Raji (cell line): ENCODE measurements around the gene COL13A1.

Experiments
- POLR2A ChIP-seq: IDR thresholded peaks from 2 replicates; pipeline ENCODE4 v1.6.1; 2011; ENCODE audit warnings: low read depth, low read length, control low read depth; ENCODE audit not compliant: insufficient read depth

The COL13A1 gene

DNA sequence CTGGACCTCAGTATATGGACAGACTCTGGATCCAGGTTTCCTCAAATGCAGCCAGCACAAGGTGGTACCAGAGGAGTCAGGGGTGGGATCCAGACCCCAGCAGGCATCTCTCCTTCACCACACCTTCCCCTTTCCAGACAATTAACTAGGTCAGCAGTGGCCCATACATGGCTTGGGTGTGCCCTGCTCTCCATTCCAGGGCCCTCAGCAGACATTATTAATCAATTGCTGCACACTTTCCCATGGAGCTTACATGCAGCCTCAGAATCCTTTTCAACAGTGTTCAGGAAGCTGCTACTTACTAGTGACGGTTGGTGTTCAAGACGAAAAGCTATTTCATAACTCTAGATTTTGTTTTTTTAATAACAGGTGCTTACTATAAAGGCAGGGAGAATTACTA is 6.0 kb downstream of the COL13A1 start:
- no peak for TF ChIP-seq POLR2A

DNA sequence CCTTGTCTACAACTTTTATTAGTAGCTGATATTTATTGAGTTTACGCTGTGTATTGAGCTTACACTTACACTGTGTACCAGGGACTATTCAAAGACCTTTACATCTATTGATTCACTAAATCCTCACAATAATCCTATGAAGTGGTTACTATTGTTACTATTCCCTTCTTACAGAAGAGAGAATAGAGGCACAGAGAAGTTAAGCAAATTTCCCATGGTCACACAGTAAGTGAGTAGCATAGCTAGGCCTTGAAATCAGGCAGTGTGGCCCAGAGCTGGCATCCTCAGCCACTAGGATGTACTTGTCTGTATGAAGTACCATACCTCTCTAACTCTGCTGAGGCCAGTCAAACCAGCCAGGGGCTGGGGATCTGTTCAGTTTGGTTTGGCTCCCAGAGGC is 7.6 kb downstream of the COL13A1 start:
- TF ChIP-seq POLR2A, result no peak

DNA sequence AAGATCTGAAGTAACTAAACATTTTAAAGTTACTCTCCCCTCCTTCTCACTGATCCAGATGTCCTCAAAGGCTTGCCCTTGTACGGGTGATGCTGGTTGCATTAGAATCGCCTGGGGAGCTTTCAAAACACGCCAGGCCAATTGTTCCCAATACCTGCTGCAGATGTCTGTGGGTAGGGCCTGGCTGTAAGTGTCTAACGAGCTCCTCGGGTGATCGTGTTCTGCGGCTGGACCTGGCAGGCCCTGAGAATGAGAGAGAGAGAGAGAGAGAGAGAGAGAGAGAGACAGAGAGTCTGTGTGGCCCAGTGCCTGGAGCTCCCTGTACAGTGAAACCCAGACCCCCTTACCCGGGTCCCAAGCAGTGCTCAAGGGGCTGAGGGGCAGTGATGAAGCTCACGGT is 8.4 kb downstream of the COL13A1 start:
- TF ChIP-seq POLR2A, result no peak

DNA sequence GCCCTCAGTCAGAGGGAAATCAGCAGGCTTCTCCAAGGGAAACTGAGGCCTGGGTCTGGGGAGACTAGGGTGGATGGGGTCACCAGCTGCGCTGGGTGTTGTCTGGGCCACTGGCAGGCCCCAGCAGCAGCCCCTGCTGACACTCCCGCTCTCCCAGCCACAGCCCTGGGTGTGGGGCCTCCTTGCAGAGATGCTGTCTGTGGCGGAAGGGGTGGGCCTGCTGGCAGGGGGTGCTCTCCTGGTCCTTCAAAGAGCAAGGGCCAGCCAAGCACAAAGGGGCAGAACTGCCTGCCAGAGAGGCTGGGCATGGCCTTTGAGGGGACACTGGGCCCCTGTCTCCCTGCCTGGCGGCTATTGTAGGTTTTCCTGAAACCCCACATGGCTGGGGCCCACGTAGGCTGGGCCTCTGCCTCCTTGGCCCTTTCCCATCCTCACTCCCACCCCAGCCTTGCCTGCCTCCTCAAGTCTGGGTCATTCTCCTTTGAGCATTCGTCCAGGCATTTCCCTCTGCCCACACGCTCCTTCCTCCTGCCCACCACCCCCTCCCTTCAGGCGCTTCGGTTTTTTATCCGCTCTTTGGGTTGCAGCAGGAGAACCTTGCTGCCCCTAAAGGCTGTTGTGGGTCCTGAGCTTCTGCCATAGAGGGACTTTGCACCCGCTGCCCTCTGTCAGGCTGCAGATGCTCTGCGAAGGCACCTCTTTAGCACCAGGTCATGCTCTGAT is 9.1 kb downstream of the COL13A1 start:
- TF ChIP-seq POLR2A, result no peak

DNA sequence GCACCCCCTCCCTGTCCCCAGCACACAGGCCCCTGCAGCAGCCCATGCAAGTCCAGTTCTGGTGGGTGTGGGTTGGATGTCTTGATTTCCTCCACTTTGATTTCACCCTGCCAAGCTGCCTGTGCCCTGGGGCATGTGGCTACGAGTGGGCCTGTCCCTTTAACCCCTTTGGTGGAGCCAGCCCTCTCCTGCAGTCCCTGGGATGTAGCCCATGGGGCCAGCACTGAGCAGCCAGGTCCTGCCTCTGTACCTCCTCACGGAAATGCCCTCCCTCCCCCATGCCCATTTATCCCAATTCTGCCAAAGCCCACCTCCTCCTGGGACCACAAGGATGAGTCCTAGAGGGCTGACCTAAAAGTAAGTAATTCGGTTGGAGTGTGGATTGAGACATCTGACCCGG is 11.9 kb downstream of the COL13A1 start:
- no peak for TF ChIP-seq POLR2A

DNA sequence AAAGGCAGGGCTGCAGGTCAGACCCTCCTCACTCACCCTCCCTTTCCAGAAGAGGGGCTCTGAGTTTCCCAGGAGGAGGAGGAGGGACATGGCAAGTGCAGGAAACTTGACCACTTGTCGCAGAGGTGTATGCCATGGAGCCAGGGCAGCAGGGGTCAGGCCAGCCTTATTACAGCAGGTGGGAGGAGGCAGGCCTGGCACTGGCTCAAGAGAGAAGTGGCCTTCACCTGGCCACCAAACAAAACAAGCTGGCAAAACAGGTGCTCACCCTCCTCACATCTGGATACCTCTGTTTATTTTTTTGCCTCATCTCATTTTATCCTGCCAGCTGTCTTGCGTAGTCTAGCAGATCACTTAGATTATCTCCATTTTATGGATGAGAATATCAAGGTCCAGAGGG is 12.5 kb downstream of the COL13A1 start:
- TF ChIP-seq POLR2A, result no peak

DNA sequence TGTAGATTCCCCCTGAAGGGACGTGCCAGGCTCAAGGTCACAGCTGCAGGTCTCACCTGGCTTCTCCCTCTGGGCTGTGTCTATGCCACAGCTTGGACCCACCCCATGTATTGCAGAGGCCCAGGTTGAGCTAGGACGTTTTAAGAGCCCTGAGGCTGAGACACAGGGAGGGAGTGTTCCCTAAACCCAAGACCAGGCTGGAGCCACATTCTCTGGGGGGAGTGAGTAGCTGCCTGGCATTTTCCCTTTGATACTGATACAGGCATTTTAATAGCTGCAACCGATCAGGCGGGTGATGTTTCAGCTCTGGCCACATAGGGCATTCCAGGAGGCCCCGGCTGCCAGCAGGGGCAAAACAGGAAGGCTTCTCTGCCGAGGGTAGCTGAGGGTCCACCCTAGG is 13.4 kb downstream of the COL13A1 start:
- TF ChIP-seq POLR2A, result no peak

DNA sequence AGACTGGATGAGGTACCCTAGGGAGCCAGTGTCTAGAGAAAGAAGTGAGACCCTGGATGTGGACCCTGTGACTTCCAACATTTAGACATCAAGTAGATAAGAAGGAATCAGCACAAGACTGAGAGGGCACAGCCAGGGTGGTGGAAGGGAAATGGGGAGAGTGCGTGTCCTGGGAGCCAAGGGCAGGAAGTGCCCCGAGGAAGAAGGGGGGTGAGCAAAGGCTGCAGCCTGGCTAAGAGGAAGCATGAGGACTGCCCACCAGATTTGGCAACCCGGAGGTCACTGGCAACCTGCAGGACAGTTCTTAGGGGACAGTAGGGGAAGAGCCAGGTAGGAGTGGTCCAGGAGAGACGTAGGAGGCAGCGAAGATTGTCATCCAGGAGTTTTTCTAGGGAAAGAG is 14.8 kb downstream of the COL13A1 start:
- TF ChIP-seq POLR2A, result no peak

DNA sequence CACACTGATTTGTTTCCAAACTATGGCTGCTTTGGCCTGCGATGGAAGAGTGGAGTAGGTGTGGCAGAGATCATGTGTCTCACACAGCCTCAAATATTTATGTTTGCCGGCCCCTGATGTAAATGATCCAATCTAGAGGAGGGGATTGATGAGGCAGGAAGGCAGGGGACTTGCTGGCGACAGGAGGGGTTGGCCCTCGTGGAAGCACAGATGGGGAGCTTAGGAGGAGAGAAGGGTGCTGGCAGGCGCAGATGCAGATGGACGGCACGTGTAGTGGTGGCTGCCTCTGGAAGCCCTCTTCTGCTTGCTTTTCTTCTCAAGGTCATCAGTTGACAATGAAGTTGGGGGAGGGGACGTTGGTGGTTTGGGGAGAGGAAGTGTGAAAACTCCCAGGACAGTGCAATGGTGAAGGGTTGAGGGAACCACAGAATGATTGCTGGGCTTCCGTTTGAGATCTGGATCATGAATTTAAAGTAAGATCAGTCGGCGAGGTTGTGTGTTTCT is 15.4 kb downstream of the COL13A1 start:
- no peak for TF ChIP-seq POLR2A

DNA sequence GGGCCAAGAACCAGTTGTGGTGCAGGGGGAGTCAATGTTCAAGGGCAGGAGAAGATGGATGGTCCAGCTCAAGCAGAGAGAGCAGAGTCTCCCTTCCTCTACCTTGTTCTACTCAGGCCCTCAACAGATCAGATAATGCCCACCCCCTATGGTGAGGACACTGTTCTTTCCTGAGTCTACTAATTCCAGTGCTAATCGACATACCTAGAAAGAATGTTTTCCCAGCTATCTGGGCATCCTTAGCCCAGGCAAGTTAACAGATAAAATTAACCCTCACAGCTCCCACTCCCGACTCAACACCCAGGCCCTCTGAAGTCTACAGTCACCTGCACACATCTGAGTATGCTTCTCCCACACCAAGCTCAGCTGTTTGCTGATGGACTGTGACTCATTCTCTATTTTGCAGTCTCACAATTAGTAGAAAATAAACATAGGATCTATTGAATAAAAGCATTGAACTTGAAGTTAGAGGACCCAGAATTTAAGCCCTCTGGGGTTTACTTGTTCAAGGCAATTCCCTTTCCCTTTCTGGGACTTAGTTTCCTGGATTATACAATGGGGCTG is 17.1 kb downstream of the COL13A1 start:
- TF ChIP-seq POLR2A, result no peak

DNA sequence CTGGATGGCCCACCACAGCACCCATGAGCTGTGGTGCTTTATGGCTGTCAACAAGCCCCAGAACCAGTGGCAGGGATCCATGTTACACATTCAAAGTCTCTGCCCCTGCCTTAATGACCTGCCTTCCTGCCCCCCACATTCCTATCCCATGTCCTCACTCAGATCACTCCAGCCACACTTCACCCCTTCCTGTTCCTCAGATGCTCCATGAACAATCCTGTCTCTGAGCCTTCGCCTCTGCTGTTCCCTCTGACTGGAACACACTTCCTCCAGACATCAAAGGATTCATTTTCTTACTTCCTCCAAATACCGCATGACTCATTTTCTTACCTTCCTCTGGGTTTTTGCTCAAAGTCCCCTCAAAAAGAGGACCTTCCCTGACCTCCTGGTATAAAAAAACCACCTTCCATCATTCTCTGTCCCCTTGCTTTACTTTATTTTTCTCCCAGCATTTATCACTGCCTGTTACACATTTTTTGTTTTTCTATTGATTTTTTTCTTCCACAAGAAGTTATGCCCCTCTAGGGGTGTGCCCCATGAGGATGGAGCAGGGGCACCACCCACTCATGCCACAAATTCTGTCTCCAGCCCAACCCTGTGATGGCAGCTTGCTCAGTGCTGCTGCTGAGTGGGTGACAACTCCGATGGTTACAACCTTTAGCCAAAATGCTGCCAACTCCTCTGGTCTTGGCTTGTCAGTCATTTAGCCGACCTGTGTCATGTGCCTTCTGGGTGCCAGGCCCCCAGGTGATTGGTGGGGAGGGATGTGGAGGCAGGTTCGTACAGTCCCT is 18.2 kb downstream of the COL13A1 start:
- TF ChIP-seq POLR2A, result no peak

DNA sequence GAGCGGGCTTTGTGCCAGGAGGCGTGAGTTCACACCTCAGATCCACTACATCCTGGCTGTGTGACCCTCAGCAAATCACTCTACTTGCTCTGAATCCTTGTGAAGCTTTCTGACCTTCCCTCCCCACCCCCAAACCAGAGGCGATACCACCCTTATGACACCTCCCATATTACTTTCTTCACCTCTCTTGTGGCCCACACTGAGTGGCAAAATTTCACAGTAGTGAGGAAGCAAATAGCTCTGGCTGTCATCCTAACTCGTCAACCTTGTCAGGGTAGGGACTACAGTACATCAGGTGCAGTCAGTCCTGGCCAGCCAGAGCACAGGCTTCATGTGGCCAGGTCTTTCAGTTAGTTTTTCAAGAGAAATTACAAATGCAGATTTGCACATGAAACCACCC is 19.1 kb downstream of the COL13A1 start:
- TF ChIP-seq POLR2A, result no peak

DNA sequence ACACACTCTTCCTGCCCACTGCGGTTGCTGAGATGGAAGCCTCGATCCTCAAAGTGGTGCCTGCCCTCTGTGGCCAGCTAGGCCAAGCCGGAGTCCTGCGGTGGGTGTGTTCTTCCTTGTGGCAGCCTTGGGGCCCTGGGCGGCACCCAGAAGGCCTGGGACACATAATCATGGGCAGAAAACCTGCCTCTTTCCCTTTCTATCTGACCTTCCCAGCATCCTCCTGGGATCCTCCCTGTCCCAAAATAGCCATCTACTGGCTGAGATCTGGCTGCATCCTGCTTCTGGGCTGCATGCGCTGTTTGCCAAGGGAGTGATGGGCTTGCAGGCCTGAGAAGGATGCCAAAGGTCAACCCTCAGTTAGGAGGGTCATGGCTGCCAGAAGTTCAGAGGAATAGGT is 23.9 kb downstream of the COL13A1 start:
- no peak for TF ChIP-seq POLR2A

DNA sequence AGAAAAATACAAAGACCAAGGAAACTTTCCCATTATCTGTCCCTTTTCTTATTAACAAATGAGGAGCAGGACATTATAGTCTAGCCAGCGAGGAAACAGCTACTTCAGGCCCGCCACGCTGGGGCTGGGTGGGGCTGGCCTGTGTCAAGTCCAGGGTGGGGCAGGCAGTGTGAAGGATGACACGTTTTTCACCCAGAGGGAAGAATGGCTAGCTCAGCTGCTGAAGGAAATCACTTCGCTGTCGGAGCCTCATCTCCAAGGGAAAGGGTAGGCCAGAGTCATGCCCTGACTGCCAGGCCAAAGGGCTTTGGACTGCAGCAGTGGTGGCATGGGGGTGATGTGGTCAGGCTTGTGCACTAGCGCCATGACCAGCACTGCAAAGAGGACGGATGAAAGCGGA is 24.4 kb downstream of the COL13A1 start:
- TF ChIP-seq POLR2A, result no peak

DNA sequence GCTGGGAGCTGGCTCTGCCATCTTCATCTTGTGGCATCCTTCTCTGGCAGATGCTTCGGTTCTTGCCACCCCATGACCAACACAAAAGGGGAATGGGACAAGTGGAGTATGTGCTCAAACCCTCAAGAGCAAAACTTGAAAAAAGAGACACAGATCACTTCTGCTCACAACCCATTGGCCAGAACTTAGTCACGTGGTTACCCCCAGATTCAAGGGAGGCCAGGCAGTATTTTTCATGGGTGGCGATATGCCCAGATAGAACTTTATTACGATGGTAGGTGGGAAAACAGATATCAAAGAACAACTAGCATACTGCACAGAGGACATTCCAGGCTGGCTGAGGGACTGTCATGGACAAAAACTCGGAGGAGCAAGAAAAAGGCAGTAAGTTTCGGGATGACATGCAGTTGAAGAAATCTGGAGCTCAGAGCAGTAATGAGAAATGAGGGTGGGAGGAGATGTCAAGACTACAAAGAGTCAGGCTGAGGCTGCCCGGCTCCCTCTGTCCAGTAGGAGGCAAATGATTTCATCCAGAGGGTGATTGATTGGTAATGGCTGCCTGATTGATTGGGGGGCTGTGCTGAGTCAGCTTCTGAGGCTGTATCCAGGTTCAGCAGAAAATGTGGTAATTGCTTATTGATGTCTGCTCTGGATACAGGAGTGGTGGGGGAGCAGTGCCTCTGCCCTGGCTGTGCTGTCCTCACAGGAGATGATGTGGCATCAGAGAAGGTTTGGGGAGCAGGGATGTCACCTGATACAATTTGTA is 25.3 kb downstream of the COL13A1 start:
- TF ChIP-seq POLR2A, result no peak
